OCI-LY7 (cell line): Measurements from ENCODE around the gene CORO2B. TPM values are rescaled to one million over a fixed set of nuclear protein-coding genes. Genes with fewer than 3 reads are reported as not detected.

Experiments
- BruUV-seq: library from RNA; stranded (reverse); fragments of 400-500 nt; replicated peaks from 2 replicates; lab custom pipeline; 2021; lab: Mats Ljungman, UMichigan
- CTCF ChIA-PET: fragments of 300-600 bp; sonication (Branson Sonifier 250); formaldehyde crosslinking; loops from one replicate; lab custom pipeline; 2022; ENCODE audit warnings: antibody characterized with exemption; ENCODE audit not compliant: unreplicated experiment; lab: Charles Lee
- POLR2A ChIA-PET: fragments of 300-600 bp; sonication (Branson Sonifier 250); formaldehyde crosslinking; loops from one replicate; lab custom pipeline; 2022; ENCODE audit warnings: antibody characterized with exemption; lab: Charles Lee
- DNase-seq: peaks from one replicate; pipeline ENCODE4 v3.0.0-alpha.2; 2015; ENCODE audit warnings: low spot score
- H2AFZ ChIP-seq: fragments of 200-600 bp; sonication (generic), shearing (Covaris generic); 2 replicates; pipeline ENCODE4 v1.6.1; 2014; ENCODE audit warnings: mild to moderate bottlenecking, antibody characterized with exemption, low read length, moderate library complexity
- H3K27ac ChIP-seq: fragments of 200-600 bp; sonication (generic); 2 replicates; pipeline ENCODE4 v1.5.1; 2014; ENCODE audit warnings: mixed run types, low read depth, mild to moderate bottlenecking, moderate library complexity, low read length, inconsistent platforms; ENCODE audit not compliant: poor library complexity, severe bottlenecking
- H3K36me3 ChIP-seq: fragments of 200-600 bp; sonication (generic); 2 replicates; pipeline ENCODE4 v1.6.1; 2014; ENCODE audit warnings: mild to moderate bottlenecking, antibody characterized with exemption, low read length, moderate library complexity, mixed read lengths; ENCODE audit not compliant: insufficient read depth
- H3K4me1 ChIP-seq: fragments of 200-600 bp; sonication (generic); 2 replicates; pipeline ENCODE4 v1.5.1; 2014; ENCODE audit warnings: mild to moderate bottlenecking, low read length; ENCODE audit not compliant: insufficient read depth, poor library complexity, severe bottlenecking
- H3K4me2 ChIP-seq: fragments of 200-600 bp; sonication (generic); 2 replicates; pipeline ENCODE4 v1.6.1; 2014; ENCODE audit warnings: mild to moderate bottlenecking, low read length
- H3K4me3 ChIP-seq: fragments of 200-600 bp; sonication (generic); 2 replicates; pipeline ENCODE4 v1.5.1; 2014; ENCODE audit warnings: mild to moderate bottlenecking, low read depth, low read length; ENCODE audit not compliant: poor library complexity, severe bottlenecking
- H3K79me2 ChIP-seq: fragments of 200-600 bp; sonication (generic); 2 replicates; pipeline ENCODE4 v1.6.1; 2016; ENCODE audit warnings: low read depth, mild to moderate bottlenecking, low read length, moderate library complexity, mixed read lengths; ENCODE audit not compliant: insufficient read depth
- H3K9me2 ChIP-seq: fragments of 200-600 bp; sonication (generic); 2 replicates; pipeline ENCODE4 v1.6.1; 2016; ENCODE audit warnings: mild to moderate bottlenecking, low read length, mixed read lengths; ENCODE audit not compliant: insufficient read depth
- H3K9me3 ChIP-seq: fragments of 200-600 bp; sonication (generic); 2 replicates; pipeline ENCODE4 v1.6.1; 2014; ENCODE audit warnings: mild to moderate bottlenecking, mixed run types, low read length, mixed read lengths
- H4K20me1 ChIP-seq: fragments of 200-600 bp; sonication (generic); 2 replicates; pipeline ENCODE4 v1.6.1; 2014; ENCODE audit warnings: mild to moderate bottlenecking, antibody characterized with exemption, low read length, moderate library complexity, mixed read lengths; ENCODE audit not compliant: insufficient read depth
- CTCF ChIP-seq: fragments of 200-600 bp; sonication (generic); conservative IDR thresholded peaks from 2 replicates; pipeline ENCODE4 v1.5.1; 2014; ENCODE audit warnings: mild to moderate bottlenecking, antibody characterized with exemption, low read length, moderate library complexity, mixed read lengths
- EZH2phosphoT487 ChIP-seq: fragments of 200-600 bp; sonication (generic); IDR thresholded peaks from 2 replicates; pipeline ENCODE4 v1.6.1; 2018; ENCODE audit warnings: low read depth, borderline replicate concordance, mild to moderate bottlenecking, mixed run types, antibody characterized with exemption, low read length, moderate library complexity, mixed read lengths
- intact Hi-C: fragments of 100-400 bp; cut with micrococcal nuclease; formaldehyde crosslinking; loops from one replicate; pipeline ENCODE4 v1.10.0; 2022; ENCODE audit not compliant: unreplicated experiment
- total RNA-seq, 2 experiments: library from RNA; depleted of rRNA in 1 of 2; stranded (reverse); fragments of >200 nt in 1 of 2; shearing (Covaris generic) in 1 of 2; gene quantifications; 2 replicates each; pipeline ENCODE4 v1.2.3, GENCODE V29; 2014 to 2022

Gene CORO2B
- total RNA-seq, 2 experiments from 2014 or later: 7.4 to 12.5 TPM

DNA sequence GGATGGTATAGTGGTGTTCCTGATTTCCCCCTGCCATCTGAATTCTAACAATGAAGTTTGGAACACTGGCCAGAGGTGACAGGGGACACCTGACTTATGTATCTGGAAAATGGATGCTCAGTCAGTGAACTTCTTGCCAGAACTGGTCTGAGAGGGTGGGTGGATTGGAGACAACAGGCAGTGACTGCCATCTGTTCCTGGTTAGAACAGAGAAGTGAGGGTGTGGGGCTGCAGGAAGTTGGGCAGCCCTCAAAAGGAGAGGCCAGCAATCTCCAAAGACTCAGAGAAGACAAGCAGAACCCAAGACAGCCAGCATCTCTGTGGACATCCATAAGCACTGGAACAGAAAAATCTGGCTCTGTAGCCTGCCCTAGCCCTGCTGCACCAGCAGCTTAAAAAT lies 191.4 kb downstream of the CORO2B start:
- Histone ChIP-seq H3K27ac (no peak overlapping the region), H2AFZ (no peak overlapping the region), H3K4me2 (no peak overlapping the region), H3K4me3 (no peak overlapping the region), H3K9me3 (no peaks in the 10 kb centered on the region), H3K79me2 (no peaks in the 10 kb centered on the region), H3K4me1 (no peaks in the 10 kb centered on the region), H3K9me2 (no peaks in the 10 kb centered on the region), H4K20me1 (no peaks in the 10 kb centered on the region), H3K36me3 (no peaks in the 10 kb centered on the region)
- BruUV-seq: no TSS peak
- TF ChIP-seq EZH2phosphoT487 (no peak), CTCF (no peak)
- ChIA-PET CTCF (no interaction called here), POLR2A (interaction anchor here (1.7 kb wide), 1 partner anchor 13 kb away, joined by 4 read pairs; no protein-coding TSS in a partner anchor)
- intact Hi-C loops: no loop called here
- no peak for DNase-seq

DNA sequence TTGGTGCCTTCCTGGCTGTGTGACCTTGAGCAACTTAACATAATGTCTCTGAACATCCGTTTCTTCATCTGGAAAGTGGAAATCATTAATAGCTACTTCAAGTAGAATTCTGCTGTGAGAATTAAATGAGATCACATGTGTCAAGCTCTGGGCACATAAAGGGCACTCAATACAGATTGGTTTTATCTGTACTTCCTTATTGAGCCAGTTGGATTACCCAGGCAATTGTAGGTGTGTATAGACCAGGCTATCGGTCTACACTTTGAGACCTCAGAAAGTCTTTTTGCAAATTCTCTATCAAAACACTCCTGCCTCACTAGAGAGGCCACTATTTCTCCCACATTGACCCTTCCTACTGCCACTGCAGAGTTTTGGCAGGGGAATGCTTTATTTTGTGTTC lies 194.2 kb downstream of the CORO2B start:
- H3K4me3 ChIP-seq: no peak overlapping the region
- H3K79me2 ChIP-seq: no peaks in the 10 kb centered on the region
- intact Hi-C loops: loop anchor here (2.0 kb wide), 1 partner anchor 222 kb away; no protein-coding TSS in a partner anchor
- H3K9me3 ChIP-seq: no peaks in the 10 kb centered on the region
- POLR2A ChIA-PET: interaction anchor here (0.5 to 0.8 kb wide), 4 partner anchors 16 to 248 kb away, joined by 3 to 5 read pairs (median 3); no protein-coding TSS in a partner anchor
- no TSS peak for BruUV-seq
- H2AFZ ChIP-seq: no peak overlapping the region
- no peak overlapping the region for H3K27ac ChIP-seq
- no peaks in the 10 kb centered on the region for H3K9me2 ChIP-seq
- H3K4me1 ChIP-seq: no peaks in the 10 kb centered on the region
- peaks cover 14% of the 10 kb centered on the region for H3K36me3 ChIP-seq
- TF ChIP-seq EZH2phosphoT487 (no peak), CTCF (no peak)
- CTCF ChIA-PET: no interaction called here
- no peak overlapping the region for H3K4me2 ChIP-seq
- no peak for DNase-seq
- H4K20me1 ChIP-seq: no peaks in the 10 kb centered on the region

DNA sequence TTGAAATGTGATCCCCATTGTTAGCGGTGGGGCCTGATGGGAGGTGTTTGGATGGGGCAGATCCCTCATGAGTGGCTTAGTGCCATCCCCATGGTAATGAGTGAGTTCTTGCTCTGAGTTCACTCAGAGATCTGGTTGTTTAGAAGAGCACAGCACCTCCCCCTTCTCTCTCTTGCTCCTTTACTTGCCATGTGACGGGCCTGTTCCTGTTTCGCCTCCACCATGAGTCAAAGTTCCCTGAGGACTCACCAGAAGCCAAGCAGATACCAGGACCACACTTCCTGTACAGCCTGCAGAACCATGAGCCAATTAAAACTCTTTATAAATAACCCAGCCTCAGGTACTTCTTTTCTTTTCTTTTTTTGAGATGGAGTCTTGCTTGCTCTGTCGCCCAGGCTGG lies 195.3 kb downstream of the CORO2B start:
- Histone ChIP-seq H3K79me2 (no peaks in the 10 kb centered on the region), H3K4me3 (no peak overlapping the region), H2AFZ (no peak overlapping the region), H3K9me2 (no peaks in the 10 kb centered on the region), H3K4me1 (no peaks in the 10 kb centered on the region), H3K36me3 (peaks cover 25% of the 10 kb centered on the region), H3K27ac (no peak overlapping the region), H3K9me3 (no peaks in the 10 kb centered on the region), H4K20me1 (no peaks in the 10 kb centered on the region), H3K4me2 (no peak overlapping the region)
- no peak for TF ChIP-seq CTCF
- TF ChIP-seq EZH2phosphoT487: no peak
- intact Hi-C loops: no loop called here
- no TSS peak for BruUV-seq
- POLR2A ChIA-PET: no interaction called here
- no peak for DNase-seq
- CTCF ChIA-PET: no interaction called here
